Central memory CD8-positive, alpha-beta T cell (primary cell): ENCODE measurements around the gene NFKBIE.
A peak's percentile ranks its signal among the peaks of the same experiment; 100 is the strongest.

ENCODE experiments used
- ATAC-seq: fragments of 150-1000 bp; cut with Tn5 transposase; replicated peaks from 2 replicates; pipeline ENCODE4 v1.10.0; 2022; ENCODE audit warnings: mild to moderate bottlenecking, moderate FRiP score, moderate number of reproducible peaks; ENCODE audit not compliant: poor library complexity, severe bottlenecking; ENCODE audit errors: extremely low read depth
- DNase-seq, 2 donors: peaks; one replicate each; pipeline ENCODE4 v3.0.0; 2021; ENCODE audit warnings: low spot score in 2 of 2
- H3K27ac Mint-ChIP-seq: one replicate; pipeline ENCODE4 v1.8.0; 2022; ENCODE audit warnings: low read depth, mild to moderate bottlenecking, moderate library complexity, mixed read lengths
- H3K27me3 Mint-ChIP-seq: one replicate; pipeline ENCODE4 v1.8.0; 2022; ENCODE audit warnings: mixed read lengths
- H3K36me3 Mint-ChIP-seq: one replicate; pipeline ENCODE4 v1.8.0; 2022; ENCODE audit warnings: mild to moderate bottlenecking, moderate library complexity, mixed read lengths; ENCODE audit not compliant: insufficient read depth
- H3K4me1 Mint-ChIP-seq: one replicate; pipeline ENCODE4 v1.8.0; 2022; ENCODE audit warnings: mixed read lengths
- H3K4me3 Mint-ChIP-seq: one replicate; pipeline ENCODE4 v1.8.0; 2022; ENCODE audit warnings: mild to moderate bottlenecking, moderate library complexity, mixed read lengths
- H3K9me3 Mint-ChIP-seq: one replicate; pipeline ENCODE4 v1.8.0; 2022; ENCODE audit warnings: mixed read lengths

NFKBIE gene

DNA sequence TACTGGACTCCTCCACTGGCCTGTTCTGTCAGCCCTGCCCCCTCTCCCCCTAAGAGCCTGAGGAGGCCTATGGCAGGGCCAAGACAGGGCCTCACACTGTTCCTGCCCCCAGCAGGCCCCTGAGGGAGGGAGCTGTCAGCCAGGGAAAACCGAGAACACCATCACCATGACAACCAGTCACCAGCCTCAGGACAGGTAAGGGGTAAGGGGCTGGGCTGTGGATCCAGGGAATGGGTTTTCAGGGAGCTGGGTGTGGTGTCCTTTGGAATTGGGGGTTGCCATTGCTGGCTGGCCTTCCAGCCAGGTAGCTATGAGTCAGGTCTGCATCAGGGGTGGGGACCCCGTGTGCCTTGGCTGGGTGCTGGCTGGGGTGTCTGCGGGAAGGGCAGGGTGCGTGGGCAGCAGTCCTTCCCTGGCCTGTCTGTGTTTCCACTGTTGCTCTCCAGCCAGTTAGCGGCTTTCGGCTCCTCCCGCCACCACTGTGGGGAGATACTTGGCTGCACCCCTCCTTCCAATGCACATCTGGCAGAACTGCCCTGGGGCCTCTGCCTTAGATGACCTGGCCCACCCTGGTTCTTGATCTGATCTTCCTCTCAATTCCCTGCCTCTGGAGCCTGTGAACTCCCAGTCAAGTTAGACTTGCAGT is 38.1 kb downstream of the NFKBIE start:
- DNase-seq (no peak), ATAC-seq (no peak)
- H3K4me1 Mint-ChIP-seq = peaks cover 18% of the 10 kb centered on the region
- no peak overlapping the region for H3K4me3 Mint-ChIP-seq
- H3K9me3 Mint-ChIP-seq = no peaks in the 10 kb centered on the region
- no peaks in the 10 kb centered on the region for H3K36me3 Mint-ChIP-seq
- no peaks in the 10 kb centered on the region for H3K27me3 Mint-ChIP-seq
- no peak overlapping the region for H3K27ac Mint-ChIP-seq

DNA sequence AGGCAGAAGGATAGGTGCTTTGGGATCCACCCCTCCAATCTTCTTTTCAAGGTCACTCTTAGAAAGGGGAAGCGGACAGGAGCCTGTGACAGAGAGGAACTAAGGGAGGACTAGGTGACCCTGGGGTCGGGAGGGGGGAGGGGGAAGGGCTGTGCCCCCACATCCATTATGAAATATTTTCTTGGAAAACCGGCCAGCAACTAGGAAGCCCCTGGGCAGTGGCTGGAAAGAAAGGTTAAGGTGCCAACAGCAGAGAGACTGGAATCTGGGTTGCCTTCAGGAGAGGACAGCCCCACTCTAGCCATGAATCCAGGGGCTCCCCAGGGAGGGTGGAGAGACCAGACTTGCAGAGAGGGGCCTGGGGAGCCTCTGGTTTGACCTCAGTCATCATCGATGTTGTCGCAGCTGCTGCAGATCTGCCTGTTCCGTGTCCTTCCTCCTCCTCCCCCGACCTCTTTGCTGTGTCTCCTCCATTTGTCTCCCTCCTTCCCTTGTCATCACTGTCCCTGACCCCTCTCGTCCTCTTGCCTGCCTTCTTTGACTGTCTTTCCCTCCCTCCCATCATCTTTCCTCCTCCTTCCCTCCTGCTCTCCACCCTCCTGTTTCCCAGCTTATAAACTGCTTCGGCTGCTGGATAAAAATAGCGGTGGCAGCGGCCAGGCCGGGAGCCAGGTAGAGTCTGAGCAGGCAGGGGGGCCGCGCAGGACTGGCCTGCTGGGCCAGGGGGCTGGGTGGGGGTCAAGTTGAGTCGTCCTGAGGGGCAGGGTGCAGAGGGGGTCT is 38.8 kb downstream of the NFKBIE start:
- no peaks in the 10 kb centered on the region for H3K27me3 Mint-ChIP-seq
- no peak for ATAC-seq
- peaks cover 18% of the 10 kb centered on the region for H3K4me1 Mint-ChIP-seq
- H3K27ac Mint-ChIP-seq = no peak overlapping the region
- no peak overlapping the region for H3K4me3 Mint-ChIP-seq
- H3K36me3 Mint-ChIP-seq = no peaks in the 10 kb centered on the region
- DNase-seq = no peak
- no peaks in the 10 kb centered on the region for H3K9me3 Mint-ChIP-seq

DNA sequence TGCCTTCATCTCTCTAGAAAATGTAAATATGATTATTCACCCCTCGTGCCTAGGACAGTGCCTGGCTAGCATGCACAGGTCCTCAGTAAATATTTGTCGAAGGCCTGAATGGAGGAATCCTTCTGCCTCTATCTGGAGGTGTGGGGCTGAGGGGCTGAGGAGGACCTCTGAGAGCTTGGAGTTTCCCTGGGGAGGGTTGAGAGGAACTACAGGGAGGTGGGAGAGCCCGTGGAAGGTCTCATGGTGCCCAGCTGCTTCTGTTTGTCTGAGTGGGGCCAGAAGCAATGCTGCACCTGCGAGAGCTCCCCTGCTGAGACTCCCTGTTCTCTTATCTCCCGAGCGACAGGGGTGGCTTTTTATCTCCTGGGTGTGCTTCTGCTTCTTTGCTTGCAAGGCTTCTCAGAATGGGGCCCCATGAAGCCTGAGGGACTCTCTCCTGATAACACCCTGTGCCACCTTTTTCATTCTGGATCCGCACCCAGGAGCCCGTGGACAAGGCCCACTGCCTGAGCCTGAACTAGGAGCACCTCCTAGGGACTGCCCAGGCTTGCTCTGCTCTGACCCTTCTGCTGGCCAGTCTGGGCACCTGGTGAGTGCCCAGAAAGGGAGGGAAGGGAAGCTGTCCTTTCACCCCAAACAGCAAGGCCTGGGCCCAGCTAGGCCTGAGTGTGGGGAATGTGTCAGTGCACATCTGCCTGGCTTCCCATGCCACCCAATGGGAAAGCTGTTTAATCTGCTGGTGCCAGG is 39.6 kb downstream of the NFKBIE start:
- Mint-ChIP-seq H3K9me3 (no peaks in the 10 kb centered on the region), H3K36me3 (no peaks in the 10 kb centered on the region), H3K27me3 (no peaks in the 10 kb centered on the region), H3K4me3 (no peak overlapping the region), H3K27ac (no peak overlapping the region), H3K4me1 (peaks cover 18% of the 10 kb centered on the region)
- ATAC-seq (no peak), DNase-seq (no peak)

DNA sequence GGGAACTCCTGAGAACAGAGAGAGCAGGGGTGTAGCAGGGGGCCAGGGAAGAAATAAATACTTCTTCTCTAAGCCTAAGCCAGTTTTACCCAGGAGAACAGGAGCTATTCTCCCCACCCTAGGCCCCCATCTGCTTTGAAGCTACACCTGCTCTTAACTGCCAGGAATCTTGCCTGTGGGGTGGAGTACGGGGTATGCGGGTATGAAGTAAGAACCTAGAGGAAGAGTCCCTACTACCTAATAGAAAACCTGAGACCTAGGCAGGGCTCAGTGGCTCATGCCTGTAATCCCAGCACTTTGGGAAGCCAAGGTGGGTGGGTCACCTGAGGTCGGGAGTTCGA is 40.4 kb downstream of the NFKBIE start:
- H3K4me1 Mint-ChIP-seq = peaks cover 18% of the 10 kb centered on the region
- DNase-seq (no peak), ATAC-seq (no peak)
- H3K9me3 Mint-ChIP-seq = no peaks in the 10 kb centered on the region
- H3K27me3 Mint-ChIP-seq = no peaks in the 10 kb centered on the region
- H3K36me3 Mint-ChIP-seq = no peaks in the 10 kb centered on the region
- no peak overlapping the region for H3K27ac Mint-ChIP-seq
- H3K4me3 Mint-ChIP-seq = peak overlapping the region; percentile 13

DNA sequence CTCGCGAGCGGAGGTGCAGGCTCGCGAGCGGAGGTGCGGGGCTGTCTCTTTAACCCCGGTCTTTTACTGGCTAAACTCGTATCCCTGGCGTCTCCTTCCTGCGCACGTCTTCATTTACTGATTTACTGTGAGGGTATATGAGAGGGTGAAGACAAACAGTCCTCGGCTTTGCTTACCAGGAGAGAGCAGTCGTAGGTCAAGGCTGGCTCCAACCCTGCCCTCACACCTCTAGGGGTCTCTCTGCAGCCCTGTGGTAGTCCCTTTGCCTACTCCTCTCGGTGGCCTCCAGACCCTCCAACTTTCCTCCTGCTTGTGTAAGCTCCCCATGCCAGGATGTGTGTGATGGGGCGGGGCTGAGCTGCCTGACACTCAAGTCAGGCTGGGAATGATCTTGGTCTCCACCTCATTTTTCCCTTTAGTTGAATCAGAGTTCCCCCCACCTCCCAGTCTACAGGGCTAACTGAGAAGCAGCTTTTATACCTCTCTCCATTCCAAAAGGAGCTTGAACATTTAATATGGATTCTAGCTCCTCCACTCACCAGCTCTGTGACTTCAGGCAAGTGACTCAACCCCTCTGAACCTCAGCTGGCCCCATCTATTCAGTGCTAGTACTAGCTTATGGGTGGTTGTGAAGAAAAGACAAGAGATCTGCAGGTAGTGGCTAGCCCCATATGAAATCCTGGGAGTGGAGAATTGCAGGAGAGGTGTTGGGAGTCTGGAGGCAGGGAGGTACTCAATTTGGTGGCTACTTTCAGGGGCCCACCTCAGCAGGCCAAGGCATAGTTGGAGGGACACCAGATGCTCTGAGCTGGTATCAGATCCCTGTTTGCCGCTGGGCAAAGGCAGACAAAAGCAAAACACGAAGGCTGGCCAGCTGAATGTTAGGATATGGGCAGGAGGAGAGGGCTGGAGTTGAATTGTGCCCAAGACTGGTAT is 41.1 kb downstream of the NFKBIE start:
- no peak overlapping the region for H3K27ac Mint-ChIP-seq
- no peak for DNase-seq
- ATAC-seq = peak; percentile 5
- no peaks in the 10 kb centered on the region for H3K36me3 Mint-ChIP-seq
- H3K27me3 Mint-ChIP-seq = no peaks in the 10 kb centered on the region
- H3K4me3 Mint-ChIP-seq = peak overlapping the region; percentile 83
- peaks cover 18% of the 10 kb centered on the region for H3K4me1 Mint-ChIP-seq
- H3K9me3 Mint-ChIP-seq = no peaks in the 10 kb centered on the region

DNA sequence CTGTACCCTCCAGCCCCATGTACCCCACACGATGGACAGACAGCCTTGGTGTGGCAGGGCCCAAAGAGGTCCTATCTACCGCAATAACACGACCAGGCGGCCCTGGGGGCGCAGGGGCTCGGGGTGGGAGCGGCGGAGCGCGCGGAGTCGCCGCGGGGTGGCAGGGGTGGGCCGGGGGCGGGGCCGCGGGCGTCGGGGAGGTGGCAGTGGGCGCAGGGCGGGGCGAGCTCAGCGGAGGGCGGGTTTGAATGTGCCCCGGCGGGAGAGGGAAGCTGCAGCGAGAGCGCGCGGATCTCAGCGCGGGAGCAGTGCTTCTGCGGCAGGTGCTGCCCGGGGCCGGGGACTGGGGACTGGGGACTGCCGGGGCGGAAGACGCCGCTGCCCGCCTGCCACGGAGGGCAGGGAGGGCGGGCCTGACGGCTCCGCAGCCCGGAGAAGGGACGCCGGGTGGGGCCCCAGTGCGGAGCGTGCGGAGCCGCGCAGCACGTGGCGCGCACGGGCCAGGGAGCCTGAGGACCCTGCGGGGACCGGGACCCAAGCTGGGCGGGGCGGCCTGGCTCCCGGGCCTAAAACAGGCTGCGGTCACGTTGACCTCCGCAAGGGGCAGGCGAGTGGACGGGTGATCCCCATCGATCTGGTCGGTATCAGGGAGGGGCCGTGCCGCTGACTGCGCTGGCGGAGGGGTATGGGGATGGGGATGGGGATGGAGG is 41.9 kb downstream of the NFKBIE start, which contains the start of gene SLC29A1:
Gene SLC29A1, plus strand, starts transcription at position 277 of the 710 bp plus-strand sequence. CDS start 3,719 bp downstream, outside the sequence.
- Mint-ChIP-seq H3K9me3 (no peaks in the 10 kb centered on the region), H3K4me3 (peak within 1 kb of the TSS; percentile 83), H3K4me1 (peaks cover 18% of the 10 kb centered on the region), H3K36me3 (peaks cover 1% of the 10 kb centered on the region), H3K27ac (peak within 1 kb of the TSS; percentile 36), H3K27me3 (peaks cover 4% of the 10 kb centered on the region)
- ATAC-seq = peak; percentile 76
- DNase-seq = peak; percentile 64 to 67

DNA sequence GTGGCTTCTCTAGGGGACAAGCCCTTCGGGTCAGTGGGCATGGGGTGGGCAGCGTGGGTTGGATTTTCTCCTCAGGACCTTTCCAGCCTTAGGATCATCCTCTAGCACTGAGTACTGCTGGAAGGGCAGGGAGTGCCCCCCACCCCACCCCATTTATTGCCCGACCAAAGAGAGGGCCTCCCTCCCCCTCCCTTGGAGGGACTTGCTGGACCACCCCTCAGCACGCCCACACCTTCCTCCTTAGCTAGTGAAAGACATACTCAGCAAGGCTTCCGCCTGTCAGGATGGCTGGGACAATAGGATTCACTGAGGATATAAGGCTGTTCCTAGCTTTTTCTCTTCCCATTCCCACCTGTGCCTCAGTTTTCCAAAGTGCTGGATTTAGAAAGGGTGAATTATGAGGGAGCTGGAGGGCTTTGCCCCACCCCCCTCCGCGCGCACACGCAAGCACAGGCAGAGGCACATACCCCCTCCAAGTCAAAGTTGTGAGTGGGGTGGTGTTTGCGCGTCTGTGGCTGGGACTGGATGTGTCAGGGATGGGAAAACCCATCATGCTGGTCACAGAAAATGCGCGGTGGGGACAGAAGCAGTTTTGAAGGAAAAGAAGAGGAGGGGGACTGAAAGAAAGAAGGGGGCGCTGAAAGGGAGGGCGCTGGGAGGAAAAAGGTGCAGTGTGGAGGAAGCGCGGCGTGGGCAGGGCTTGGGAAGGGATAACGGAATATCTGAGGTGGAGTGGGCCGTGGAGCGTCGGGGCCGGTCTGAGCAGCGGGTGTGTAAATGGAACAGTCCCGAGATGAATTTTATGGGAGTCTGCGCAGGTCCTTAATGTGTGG is 42.6 kb downstream of the NFKBIE start:
- Mint-ChIP-seq H3K27ac (peak overlapping the region; percentile 36), H3K4me1 (peaks cover 18% of the 10 kb centered on the region)
- no peak for ATAC-seq

DNA sequence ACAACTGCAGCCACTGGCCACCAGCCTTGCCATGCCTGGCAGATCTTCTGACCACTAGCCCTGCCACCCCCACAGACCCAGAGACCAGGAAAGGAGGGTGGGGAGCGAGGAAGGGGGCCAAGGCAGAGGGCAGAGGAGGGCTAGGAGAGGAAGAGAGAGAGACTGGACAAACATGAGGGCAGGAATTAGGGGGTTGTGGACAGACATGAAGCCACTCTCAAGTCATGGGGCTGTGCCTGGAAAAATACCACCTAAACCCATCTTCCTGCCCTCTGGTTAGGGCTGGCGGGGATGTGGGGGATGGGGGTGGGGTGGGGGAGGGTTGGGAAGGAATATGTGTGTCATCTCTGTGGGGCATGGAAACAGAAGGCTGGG is 43.4 kb downstream of the NFKBIE start:
- Mint-ChIP-seq H3K4me3 (no peak overlapping the region), H3K4me1 (peaks cover 18% of the 10 kb centered on the region), H3K27me3 (peaks cover 18% of the 10 kb centered on the region), H3K27ac (no peak overlapping the region), H3K9me3 (no peaks in the 10 kb centered on the region), H3K36me3 (peaks cover 1% of the 10 kb centered on the region)
- ATAC-seq (no peak), DNase-seq (no peak)

More for the DNA sequence above, 42.6 kb downstream of the NFKBIE start:
- H3K27me3 Mint-ChIP-seq = peaks cover 11% of the 10 kb centered on the region
- H3K9me3 Mint-ChIP-seq = no peaks in the 10 kb centered on the region
- no peak for DNase-seq
- peaks cover 1% of the 10 kb centered on the region for H3K36me3 Mint-ChIP-seq
- peak overlapping the region; percentile 83 for H3K4me3 Mint-ChIP-seq

DNA sequence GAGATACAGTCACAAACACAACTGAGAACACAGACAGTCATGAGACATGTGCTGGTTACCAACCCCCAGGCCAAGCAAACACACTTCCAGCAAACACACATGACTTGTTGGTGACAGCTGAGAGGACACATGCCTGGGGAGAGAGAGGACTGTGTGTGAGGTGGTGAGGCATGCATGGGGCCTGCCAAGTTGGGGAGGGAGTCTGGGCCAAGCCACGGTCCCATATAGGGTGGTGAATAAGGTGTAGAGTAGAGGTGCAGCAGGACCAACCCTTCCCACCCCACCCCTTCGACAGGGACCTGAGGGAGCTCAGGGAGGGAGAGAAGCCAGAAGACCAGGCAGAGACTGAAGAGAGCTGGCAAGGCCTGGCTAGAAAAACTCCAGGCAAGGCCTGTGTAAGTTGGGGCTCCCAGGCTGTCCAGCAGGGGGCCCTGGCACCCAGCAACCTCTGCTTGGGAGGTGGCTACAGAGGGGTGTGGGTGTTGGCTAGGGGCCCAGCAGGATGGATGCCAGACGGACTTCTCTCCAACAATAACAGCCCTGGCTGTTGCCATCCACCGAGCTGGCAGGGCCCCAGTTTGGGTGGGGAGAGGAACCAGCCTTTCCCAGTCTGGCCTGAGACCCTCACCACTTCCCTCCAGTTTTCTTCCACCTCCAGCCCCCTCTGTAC is 43.9 kb downstream of the NFKBIE start:
- Mint-ChIP-seq H3K4me3 (peak overlapping the region; percentile 41), H3K36me3 (peaks cover 1% of the 10 kb centered on the region), H3K27me3 (peaks cover 24% of the 10 kb centered on the region), H3K4me1 (peaks cover 18% of the 10 kb centered on the region), H3K27ac (no peak overlapping the region), H3K9me3 (no peaks in the 10 kb centered on the region)
- DNase-seq = peak; percentile 48 to 61
- peak; percentile 68 for ATAC-seq

DNA sequence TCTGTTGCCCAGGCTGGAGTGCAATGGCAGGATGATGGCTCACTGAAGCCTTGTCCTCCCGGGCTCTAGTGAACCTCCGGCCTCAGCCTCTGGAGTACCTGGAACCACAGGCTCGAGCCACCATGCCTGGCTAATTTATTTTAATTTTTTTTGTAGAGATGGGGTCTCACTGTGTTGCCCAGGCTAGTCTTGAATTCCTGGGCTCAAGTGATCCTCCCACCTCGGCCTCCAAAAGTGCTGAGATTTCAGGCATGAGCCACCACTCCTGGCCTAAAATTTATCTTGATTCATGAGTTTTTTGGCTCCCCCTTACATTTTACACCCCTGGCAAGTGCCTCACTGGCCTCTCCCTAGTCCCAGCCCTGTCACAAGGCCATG is 44.4 kb downstream of the NFKBIE start:
- Mint-ChIP-seq H3K9me3 (no peaks in the 10 kb centered on the region), H3K4me3 (peak overlapping the region; percentile 41), H3K27ac (no peak overlapping the region), H3K36me3 (peaks cover 1% of the 10 kb centered on the region), H3K27me3 (peaks cover 28% of the 10 kb centered on the region), H3K4me1 (peaks cover 18% of the 10 kb centered on the region)
- no peak for ATAC-seq
- DNase-seq = no peak
